Cerebellar nuclear complex (tissue), 1 donor: ENCODE measurements around the gene PRDM13.
"Not testable (repeated sequence)": the region's sequence is repeated elsewhere in the genome, so short reads cannot be mapped to it uniquely, and the experiment has no call there.

ENCODE experiments used
- DNase-seq, 2 experiments: peaks; one replicate each; lab custom pipeline; 2025; lab: John Stamatoyannopoulos, UW

PRDM13 gene

DNA sequence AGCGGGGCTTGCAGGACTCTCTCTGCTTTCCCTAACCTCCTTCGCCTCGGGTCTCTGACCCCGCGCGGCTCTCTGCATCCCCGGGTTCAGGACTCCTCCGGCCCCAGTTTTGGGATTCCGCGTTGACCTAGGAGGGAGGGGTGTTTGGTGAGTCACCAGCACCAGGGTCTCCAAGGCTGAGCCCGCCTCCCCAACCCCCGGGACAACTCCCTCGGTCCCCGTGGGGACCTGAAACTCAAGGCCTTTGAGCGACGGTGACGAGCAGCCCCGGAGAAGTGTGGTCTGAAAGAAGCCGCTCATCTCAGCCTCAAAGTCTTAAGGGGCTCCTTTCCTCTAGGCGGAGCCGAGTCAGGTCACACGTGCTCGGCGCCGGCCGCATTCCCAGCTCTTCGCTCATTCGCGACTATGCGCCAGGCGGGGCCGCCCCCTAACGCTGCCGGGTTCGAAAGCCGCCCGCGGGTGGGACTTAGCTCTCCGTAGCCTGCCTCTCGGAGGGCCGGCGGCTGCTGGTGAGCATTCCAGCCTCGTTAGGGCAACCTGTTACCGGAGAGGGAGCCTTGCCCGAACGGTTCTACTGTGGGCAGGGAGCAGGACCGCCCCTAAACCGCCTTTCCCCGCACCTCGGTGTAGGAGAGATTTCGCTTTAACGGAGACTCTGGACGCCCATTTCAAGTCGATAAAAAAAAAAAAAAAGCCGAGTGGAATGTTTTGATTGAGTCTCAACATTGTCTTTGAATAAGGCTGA is 3.0 kb upstream of the PRDM13 start:
- DNase-seq, result no peak

DNA sequence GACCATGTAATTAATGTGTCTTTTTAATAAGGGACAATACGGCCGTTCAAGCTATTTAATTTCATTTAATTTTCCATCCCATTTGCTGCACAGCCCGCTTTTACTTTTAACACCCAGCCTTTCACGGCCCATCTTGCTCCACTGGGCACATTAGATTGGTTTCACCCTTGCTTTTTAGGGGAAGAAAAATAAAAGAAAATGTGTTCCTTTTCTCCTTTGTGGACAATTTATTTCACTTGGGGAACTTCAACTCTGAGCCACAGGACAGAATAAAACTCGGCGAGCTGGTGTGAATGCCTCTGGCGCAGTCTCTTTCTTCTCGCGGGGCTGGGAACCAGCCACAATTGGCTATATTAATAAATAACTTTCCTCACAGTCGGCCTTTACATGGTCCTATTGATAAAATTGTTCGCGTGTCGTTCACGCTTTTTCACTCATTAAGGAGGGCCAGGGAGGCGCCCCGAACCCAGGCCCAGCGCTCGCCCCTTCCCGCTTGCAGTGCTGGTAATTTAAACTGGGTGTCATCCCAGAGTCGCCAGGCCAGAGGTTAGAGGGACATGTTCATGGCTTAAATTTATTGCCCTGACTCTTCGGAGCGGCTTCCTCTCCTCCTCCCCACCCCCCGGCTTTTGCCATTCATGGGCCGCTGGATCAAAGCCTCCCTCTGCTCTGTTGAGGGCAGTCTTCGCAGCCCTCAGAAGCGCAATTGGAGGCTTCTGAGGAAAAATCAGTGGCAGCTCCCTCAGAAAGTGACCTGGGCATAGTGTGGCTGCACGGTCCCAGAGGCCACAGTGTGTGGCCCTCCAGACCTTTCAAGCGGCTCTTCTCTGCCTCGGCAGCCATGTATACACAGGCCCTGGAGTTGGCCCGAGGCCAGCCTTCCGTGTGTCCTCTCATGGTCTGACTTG is 2.2 kb upstream of the PRDM13 start:
- no peak for DNase-seq

DNA sequence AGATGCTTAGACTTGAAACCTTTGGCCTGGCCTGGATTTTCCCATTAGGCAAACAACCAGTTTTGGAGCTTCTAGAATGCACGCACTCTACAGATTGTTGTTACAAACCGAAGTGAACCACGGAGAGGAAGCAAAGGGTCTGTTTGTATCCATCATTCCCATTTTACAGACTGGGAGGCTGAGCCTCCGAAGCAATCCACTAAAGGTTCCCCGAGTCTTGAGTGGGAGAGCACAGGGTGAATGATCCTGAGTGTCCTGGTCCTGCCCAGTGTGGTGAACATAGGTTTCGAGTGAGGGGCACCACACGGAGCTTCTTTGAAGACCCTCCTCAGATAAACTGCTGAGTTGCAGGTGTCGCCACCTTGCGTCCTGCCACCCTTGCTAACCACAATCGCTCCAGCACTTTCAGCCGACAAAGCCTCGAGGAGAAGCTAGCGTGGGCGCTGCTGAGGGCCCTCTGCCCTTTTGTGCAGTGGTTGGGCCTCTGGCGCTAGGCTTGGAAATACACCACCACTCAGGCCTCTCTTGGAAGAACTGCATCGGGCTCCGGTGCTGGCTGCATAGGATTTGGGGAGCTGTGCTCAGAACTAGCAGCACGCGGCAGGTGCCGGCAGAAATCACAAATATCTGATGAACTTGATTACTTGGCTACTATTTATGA is 1.4 kb upstream of the PRDM13 start:
- DNase-seq, result no peak

DNA sequence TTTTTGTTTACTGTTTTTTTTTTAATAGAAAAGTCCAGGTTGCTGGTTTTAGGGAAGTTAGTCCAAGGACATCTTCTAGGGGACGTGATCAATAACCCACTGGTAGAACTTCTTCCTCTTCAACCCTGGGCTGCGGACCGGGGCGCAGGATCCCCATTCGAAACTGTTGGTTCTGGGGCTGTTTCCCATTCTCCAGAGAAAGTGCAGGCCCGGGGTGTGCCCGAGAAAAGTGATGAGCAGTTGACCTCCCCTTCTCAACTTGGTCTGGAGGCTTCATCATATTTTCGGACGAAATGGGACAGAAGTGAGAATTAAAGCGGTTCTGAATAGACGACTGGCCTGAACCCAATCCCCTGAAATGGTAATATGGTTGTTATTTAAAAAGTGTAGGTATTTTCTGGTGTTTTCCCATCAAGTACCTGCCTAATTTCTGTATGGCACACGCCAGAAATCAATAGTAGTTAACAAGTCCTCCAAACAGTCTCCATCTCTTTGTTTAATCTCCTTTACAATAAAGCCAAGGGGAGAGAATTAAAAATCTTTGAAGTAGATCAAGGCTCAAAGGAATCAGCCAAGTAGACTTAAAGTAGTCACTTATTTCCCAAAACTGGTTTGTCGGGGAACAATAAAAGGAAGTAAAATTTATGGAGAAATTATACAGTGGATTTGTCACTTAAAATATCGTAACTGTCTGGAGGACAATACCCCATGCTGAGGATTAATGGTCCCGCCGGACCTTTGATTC is 550 bp upstream of the PRDM13 start:
- no peak for DNase-seq

DNA sequence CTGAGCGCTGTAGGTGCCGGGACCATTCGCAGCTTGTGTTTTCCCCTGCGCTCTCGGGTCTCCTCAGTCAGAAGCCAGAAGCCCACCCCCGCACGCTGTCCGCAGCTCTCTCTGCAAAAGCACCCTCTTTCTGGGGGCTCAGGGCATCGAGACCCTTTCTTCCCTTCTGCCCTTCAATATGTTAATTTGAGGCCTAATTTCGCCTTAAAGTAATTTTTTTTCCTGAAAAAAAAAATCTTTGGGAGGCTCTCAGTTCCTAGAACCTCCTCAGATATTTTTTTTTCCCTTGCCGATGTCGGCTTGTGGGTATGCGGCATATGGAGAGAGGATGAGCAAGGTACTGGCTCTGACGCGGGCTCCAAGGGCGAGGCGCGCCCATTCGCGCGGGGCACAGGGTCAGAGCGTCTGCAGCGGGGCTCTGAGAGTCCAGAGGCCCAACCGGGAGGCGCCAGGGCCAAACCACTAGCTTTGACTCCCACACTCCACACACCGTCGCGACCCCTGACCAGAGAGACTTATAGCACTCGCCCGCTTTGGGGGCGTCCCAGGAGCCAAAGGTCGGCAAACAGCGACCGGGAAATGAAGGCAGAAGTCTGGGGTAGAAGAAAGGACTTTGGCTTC is 893 bp downstream of the PRDM13 start:
- DNase-seq, result no peak

DNA sequence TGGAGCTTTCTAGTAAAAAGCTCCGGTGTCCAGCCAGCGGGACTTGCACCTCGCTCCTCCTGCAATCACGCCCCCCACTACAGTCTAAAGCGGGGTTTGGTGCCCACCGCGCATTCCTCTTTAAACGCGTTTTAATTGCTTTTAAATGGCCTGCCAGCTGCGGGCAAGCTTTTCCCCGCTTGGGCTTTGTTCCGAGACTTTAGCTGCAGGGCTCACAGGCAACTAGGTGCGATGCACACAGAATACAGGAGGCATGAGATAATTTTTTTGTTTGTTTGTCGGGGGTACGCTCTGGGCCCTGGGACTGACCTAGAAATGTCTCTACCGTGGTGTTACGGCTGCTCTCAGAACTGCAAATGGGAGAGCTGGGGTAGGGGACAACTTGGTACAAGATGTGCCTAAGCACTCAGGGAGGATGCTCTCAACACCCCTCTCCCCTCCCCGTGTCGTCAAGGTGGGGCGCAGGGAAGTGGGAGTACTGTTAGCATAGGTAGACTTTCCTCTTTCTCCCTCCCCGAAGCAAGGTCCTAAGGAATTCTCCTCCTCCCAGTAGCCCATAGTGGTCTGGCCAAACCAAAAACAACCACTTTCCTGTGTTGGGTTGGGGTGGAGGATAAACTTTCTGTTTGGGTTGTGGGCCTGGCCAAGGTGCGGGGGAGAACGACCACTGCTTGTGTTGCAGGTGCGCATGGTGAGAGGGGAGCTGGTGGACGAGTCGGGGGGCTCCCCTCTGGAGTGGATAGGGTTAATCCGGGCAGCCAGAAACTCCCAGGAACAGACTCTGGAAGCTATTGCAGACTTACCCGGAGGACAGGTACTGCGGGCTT is 1.6 kb downstream of the PRDM13 start:
- DNase-seq, result no peak

DNA sequence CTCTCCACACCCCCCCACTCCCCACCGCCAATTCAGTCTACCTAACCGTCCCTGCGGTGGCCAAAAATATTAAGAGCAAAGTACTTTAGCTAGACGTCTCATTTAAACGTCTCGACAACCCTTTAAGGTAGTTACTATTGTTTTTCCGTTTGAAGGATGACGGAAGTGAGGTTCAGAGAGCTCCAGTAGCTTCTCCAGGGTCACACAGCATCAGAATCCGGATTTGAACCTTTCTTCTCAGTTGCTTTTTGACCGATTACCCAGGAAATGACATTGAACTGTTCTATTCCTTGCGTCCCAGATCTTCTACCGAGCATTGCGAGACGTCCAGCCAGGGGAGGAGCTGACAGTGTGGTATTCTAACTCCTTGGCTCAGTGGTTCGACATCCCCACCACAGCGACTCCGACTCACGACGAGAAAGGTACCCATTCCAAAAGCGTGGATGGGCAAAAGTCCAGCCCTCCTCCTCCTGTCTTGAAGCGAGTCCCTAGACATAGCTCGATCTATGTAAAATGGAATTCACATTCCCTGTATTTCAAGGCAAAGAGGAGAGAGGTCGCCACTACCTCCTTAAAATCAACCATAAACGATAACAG is 2.4 kb downstream of the PRDM13 start:
- DNase-seq, result no peak

DNA sequence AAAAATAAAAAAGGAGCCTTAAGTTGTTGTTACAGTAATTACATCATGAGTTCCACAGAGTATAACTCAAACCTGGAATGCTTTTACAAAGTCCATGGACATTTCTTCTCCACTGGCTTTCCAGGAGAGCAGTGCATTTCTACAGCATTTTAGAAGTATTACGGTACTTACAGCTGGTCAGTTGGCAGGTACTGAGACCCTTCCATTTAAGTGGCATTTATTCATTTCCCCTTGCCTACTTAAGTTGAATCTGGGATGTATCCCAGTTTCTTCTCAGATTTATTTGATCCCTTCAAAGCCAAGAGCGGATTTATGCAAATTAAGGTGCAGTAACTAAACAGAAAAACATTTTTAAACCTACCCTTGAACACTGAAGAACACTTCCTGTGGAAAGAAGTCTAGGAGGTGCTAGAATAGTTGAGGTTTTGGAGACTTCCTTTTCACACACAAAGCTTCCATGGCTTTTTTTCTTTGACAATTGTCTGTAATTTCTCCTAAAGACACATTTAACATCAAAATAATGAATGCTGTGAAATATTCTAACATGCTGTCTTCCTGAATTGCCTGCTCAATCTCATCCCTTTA is 3.4 kb downstream of the PRDM13 start:
- DNase-seq, result no peak

DNA sequence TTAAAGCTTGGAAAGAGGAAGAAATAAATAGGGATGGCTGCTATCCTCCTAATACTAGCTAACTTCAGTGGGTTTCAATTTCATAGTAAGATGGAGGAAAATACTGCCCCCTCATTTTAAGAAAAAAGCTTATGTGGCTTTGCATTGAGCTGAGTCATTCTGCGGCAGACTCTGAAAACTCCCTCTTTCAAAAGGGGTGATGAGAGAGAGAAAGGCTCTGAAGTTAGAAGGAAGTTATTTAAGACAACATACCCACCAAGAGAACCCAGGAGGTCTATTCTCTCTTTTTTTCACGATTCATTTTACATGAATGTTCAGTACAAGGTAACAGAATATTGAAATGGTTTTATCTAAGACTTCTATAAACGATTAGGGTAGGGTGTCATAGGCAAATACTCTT is 4.5 kb downstream of the PRDM13 start:
- DNase-seq, result no peak

DNA sequence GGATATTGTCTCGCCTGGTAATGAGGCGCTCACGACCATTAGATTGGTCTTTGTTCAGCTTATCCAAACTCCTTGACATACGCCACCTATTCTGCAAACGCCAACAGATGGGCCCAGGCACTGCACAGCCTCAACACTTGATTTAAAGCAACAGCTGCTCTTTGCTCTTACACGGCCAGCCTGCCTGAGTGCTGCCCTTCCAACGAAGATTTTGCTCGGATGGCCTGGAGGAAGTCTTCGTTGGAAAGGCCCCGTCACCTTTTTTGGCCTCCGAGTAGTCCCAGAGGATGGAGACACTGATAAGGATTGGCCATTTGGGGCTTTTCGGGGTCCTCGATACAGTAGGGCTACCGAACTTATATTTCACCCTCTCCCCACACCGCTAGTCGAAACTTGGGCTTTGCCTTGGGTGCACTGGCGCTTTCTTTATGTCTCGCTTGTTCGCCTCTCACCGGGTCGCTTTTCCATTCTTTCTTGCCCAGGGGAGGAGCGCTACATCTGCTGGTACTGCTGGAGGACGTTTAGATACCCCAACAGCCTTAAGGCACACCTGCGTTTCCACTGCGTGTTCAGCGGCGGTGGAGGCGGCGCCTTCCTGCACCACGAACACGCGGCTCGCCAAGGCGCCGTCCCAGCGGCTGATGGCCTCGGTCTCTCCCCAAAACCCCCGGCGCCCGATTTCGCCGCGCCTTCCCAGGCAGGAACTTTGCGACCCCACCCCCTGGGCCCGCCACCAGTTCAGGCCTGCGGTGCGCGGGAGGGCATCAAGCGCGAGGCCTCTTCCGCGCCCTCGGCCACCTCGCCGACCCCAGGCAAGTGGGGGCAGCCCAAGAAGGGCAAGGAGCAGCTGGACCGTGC is 6.1 kb downstream of the PRDM13 start:
- no peak for DNase-seq

DNA sequence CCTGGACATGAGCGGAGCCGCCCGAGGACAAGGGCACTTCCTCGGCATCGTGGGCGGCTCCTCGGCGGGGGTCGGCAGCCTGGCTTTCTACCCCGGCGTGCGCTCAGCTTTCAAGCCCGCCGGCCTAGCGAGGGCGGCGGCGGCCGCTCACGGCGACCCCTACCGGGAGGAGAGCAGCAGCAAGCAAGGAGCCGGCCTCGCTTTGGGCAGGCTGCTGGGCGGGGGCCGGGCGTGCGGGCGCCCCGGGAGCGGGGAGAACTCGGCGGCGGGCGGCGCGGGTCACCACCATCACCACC is 6.7 kb downstream of the PRDM13 start:
- no peak for DNase-seq

DNA sequence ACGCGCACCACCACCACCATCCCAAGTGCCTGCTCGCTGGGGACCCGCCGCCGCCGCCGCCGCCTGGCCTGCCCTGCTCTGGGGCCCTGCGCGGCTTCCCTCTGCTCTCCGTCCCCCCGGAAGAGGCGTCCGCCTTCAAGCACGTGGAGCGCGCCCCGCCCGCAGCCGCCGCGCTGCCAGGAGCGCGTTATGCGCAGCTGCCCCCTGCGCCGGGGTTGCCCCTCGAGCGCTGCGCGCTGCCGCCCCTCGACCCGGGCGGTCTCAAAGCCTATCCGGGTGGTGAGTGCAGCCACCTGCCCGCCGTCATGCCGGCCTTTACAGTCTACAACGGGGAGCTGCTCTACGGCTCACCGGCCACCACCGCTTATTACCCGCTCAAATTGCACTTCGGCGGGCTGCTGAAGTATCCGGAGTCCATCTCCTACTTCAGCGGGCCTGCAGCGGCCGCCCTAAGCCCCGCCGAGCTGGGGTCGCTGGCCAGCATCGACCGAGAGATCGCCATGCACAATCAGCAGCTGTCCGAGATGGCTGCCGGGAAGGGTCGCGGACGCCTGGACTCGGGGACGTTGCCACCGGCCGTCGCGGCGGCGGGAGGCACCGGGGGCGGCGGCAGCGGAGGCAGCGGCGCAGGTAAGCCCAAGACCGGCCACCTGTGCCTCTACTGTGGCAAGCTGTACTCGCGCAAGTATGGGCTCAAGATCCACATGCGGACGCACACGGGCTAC is 7.2 kb downstream of the PRDM13 start:
- DNase-seq, result no peak

DNA sequence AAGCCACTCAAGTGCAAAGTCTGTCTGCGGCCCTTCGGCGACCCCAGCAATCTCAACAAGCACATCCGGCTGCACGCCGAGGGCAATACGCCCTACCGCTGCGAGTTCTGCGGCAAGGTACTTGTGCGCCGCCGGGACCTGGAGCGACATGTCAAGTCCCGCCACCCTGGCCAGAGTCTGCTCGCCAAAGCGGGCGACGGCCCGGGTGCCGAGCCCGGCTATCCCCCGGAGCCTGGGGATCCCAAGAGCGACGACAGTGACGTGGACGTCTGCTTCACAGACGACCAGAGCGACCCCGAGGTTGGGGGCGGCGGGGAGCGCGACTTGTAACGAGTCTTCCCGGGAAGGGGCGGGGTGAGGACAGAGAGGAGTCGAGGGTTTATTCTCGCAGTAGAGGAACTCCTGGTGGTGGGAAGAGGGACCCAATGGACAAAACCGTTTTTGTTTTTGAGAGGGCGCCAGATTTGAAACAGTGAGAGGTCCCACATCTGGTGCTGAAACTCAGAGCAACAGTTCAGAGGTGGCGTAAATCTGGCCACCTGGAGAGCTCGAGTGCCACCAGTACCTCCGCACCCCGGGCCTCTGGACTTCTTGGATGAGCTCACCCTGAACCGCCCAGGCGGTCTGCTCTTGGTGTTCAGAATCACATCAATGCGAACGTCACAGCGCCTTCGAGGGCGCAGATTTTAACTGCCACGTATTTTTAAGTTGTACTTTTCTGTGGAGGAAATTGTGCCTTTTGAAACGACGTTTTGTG is 8.0 kb downstream of the PRDM13 start:
- DNase-seq, result no peak

DNA sequence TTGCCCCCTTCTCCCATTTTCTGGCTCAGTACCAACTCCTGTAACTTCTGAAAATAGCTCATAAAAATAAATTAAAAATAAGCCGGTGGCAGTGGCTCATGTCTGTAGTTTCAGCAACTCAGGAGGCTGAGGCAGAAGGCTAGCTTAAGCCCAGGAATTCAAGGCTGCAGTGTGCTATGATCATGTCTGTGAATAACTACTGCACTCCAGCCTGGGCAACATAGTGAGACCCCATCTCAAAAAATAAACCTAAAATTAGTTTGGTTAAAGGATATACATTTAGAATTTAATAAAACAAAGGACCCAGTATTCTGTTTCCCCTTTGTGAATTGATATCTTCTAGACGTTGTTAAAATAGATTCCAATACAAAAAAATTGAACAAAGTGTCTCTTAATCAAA is 10.5 kb downstream of the PRDM13 start:
- DNase-seq, result no peak

DNA sequence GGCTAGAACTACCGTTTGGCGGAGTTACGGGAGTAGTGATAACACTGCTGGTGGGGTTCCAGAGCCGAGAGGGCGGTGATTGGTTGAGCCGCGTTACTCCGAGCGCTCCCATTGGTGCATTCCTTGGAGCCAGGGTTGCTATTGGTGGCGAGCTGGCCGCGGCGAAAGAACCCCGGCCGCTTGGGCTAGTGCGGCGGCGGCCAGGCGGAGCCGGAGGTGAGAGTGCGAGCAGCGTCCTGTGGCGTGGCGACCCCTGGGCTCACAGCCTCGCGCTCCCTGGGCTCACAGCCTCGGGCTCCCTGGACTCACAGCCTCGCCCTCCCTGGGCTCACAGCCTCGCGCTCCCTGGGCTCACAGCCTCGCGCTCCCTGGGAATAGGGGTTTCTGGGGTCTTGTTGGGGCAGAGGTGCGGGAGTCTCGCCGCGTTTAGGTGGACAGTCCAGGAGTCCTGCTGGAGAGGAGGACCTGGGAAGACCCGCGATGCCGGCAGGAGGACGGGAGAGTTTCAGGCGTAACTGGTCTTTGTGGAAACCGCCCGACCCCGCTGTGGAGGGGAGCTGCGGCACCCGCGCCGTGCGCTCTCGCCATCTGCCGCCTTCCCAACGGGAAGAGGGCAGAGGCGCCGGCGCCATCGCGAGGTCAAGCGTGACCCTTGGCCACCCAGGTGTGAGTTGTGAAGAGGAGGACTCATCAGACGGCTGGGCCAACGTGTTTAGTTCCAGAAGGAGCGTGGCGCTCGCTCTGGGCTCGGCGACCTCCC is 12.2 kb downstream of the PRDM13 start:
- no peak for DNase-seq

DNA sequence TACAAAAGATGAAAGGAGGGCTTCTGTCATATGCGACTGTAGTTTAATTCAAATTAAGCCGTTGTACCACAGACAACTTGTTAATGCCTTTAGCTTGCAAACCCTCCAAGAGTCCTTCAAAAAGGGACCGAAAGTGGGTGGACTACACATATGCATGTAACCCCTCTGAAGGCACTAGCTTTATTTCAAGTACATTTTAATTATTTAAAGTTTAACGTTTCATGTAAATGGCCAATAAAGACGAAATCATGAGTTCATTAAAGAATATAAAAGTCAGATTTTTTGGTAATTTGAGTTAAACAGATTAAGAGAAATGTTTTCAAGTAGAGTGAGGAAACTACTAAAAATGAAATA is 12.8 kb downstream of the PRDM13 start:
- DNase-seq, result no peak

DNA sequence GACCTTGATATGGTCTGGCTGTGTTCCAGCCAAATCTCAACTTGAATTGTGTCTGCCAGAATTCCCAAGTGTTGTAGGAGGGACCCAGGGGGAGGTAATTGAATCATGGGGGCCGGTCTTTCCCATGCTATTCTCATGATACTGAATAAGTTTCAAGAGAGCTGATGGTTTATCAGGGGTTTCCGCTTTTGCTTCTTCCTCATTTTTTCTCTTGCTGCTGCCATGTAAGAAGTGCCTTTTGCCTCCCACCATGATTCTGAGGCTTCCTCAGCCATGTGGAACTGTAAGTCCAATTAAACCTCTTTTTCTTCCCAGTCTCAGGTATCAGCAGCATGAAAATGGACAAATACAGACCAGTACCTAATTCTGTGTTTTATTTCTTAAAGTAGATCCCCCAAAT is 15.4 kb downstream of the PRDM13 start:
- not testable (repeated sequence) for DNase-seq
